Cardiac muscle cell (in vitro differentiated cells and primary cell): ENCODE results near the gene COPRS. TPM values are rescaled to one million over a fixed set of nuclear protein-coding genes. Genes with fewer than 3 reads are reported as not detected.

Experiments
- DNase-seq, 2 donors: peaks; one replicate each; pipeline versions ENCODE4 v3.0.0 to v3.0.0-alpha.2; 2010 to 2017; ENCODE audit warnings: low read depth in 1 of 2, low spot score in 1 of 2
- H3K27ac ChIP-seq: fragments of 200-600 bp; sonication (generic); 2 replicates; pipeline ENCODE4 v1.5.1; 2016
- H3K27me3 ChIP-seq: fragments of 200-600 bp; sonication (generic); 2 replicates; pipeline ENCODE4 v1.6.0; 2016; ENCODE audit warnings: control low read depth
- H3K36me3 ChIP-seq: fragments of 200-600 bp; sonication (generic); 2 replicates; pipeline ENCODE4 v1.5.1; 2016; ENCODE audit warnings: control low read depth
- H3K4me1 ChIP-seq: fragments of 200-600 bp; sonication (generic); 2 replicates; pipeline ENCODE4 v1.8.1; 2017; ENCODE audit warnings: low read depth, mild to moderate bottlenecking, mixed run types
- H3K4me3 ChIP-seq: fragments of 200-600 bp; sonication (generic); 2 replicates; pipeline ENCODE4 v1.5.1; 2016; ENCODE audit warnings: mild to moderate bottlenecking
- H3K9me3 ChIP-seq: fragments of 200-600 bp; sonication (generic); 2 replicates; pipeline ENCODE4 v1.5.1; 2017; ENCODE audit warnings: low read depth, mild to moderate bottlenecking, control low read depth
- CTCF ChIP-seq: IDR thresholded peaks from 2 replicates; pipeline ENCODE4 v1.5.1; 2012; ENCODE audit warnings: low read depth, mild to moderate bottlenecking, low read length
- polyA plus RNA-seq: library from polyadenylated mRNA; unstranded; fragments of >200 nt; fragmentation: Nextera tagmentation; extraction: Ambion mirVana; gene quantifications from 2 replicates; pipeline ENCODE4 v1.2.1, GENCODE V29; 2016
- total RNA-seq: library from RNA; depleted of rRNA; stranded (reverse); fragments of >200 nt; gene quantifications from 2 replicates; pipeline ENCODE4 v1.2.3, GENCODE V29; 2016

Gene COPRS
- total and polyA plus RNA-seq, 2 experiments from 2014 or later: 66.0 to 104 TPM

- Histone ChIP-seq H3K9me3 (no peaks in the 10 kb centered on the region), H3K4me1 (no peaks in the 10 kb centered on the region), H3K27ac (no peak overlapping the region), H3K4me3 (no peak overlapping the region), H3K27me3 (no peaks in the 10 kb centered on the region), H3K36me3 (no peaks in the 10 kb centered on the region)
- no peak for TF ChIP-seq CTCF
- no peak for DNase-seq
These were observed 55.4 kb downstream of the COPRS start for GRCh38 chr17:31803494-31804213.

DNA sequence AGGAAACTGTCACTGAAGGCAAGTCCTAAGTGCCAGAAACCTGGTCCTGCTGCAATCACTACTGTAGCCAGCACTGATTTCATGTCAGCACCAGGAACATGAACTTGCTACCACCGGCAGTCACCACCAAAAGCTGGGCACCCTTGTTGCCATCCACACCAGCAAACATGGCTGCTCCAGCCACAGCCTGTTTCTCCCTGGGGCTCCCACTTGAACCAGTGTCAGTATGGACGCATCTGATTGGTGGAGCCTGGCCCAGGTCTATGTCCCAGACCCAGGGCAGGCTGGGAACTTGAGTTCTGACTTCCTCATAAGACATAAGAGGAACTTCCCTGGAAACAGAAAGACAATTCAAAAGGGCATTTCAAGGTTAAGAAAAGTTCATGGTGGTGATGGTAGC, 56.5 kb downstream of the COPRS start:
- Histone ChIP-seq H3K27ac (no peak overlapping the region), H3K27me3 (no peaks in the 10 kb centered on the region), H3K9me3 (no peaks in the 10 kb centered on the region), H3K36me3 (no peaks in the 10 kb centered on the region), H3K4me3 (no peak overlapping the region), H3K4me1 (peaks cover 5% of the 10 kb centered on the region)
- peak in 1 of 2 donors; percentile 5 for DNase-seq
- no peak for TF ChIP-seq CTCF

Other genes starting within 250 kb of the COPRS start
- 22.4 and 35.0 TPM in 2 replicates for gene UTP6, start 42.5 kb upstream of the COPRS start, total RNA-seq
- 55.7 and 72.6 TPM in 2 replicates for gene UTP6, start 42.5 kb upstream of the COPRS start, polyA plus RNA-seq
- 6.5 and 11.8 TPM in 2 replicates for gene SUZ12, start 77.8 kb upstream of the COPRS start, total RNA-seq
- 16.7 and 22.6 TPM in 2 replicates for gene SUZ12, start 77.8 kb upstream of the COPRS start, polyA plus RNA-seq
- gene LRRC37B, start 148.1 kb upstream of the COPRS start, total RNA-seq: 14.1 and 16.3 TPM in 2 replicates
- 9.5 and 16.3 TPM in 2 replicates for gene LRRC37B, start 148.1 kb upstream of the COPRS start, polyA plus RNA-seq